ENCODE data around the gene DDX49.
A peak's percentile ranks its signal among the peaks of the same experiment; 100 is the strongest.

DDX49 gene, protein sequence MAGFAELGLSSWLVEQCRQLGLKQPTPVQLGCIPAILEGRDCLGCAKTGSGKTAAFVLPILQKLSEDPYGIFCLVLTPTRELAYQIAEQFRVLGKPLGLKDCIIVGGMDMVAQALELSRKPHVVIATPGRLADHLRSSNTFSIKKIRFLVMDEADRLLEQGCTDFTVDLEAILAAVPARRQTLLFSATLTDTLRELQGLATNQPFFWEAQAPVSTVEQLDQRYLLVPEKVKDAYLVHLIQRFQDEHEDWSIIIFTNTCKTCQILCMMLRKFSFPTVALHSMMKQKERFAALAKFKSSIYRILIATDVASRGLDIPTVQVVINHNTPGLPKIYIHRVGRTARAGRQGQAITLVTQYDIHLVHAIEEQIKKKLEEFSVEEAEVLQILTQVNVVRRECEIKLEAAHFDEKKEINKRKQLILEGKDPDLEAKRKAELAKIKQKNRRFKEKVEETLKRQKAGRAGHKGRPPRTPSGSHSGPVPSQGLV

DNA sequence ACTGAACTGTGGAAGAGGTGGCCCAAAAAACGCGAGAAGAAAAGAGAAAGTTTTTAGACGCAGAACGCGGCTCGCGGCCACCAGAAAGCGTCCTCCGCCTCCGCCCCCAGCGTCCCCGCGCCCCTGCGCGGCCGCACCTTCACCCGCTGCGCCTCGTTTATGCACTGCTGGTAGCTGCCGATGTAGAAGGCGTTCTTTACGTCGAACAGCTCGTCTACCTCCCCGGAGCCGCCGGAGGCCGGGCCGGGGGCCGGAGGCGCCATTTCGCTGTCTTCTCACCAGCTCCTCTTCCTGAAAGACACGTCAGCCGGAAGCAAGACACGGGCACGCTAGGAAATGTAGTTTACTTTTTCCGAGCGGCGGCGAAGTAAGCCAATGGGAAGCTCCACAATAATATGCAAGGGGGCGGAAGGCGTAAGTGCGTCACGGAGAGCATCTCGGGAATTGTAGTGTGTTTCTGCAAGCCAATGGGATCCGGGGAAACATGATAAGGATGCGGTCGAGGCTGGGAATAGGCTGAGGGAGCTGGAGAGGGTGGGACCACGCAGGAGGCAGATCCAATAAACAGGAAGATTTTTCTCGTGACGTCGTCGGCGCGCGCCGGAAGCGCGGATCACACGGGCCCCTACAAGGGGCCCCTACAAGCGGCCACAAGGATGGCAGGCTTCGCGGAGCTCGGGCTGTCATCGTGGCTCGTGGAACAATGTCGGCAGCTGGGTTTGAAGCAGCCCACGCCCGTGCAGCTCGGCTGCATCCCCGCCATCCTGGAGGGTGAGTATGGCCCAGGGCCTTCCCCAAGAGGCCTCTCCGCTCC is at the start of gene DDX49, which contains the start of gene COPE:
DDX49 (plus strand) TSS at position 630 of the 814 bp plus-strand sequence; CDS start at position 657, 27 bp downstream.
COPE (minus strand) TSS at position 302 of the 814 bp plus-strand sequence; CDS start at position 263, 39 bp downstream.
- peak within 1 kb of the TSS; percentile 95 for H3K4me3 ChIP-seq (ENCODE audit: low read depth, low read length)
- TF ChIP-seq, protein P1, sequence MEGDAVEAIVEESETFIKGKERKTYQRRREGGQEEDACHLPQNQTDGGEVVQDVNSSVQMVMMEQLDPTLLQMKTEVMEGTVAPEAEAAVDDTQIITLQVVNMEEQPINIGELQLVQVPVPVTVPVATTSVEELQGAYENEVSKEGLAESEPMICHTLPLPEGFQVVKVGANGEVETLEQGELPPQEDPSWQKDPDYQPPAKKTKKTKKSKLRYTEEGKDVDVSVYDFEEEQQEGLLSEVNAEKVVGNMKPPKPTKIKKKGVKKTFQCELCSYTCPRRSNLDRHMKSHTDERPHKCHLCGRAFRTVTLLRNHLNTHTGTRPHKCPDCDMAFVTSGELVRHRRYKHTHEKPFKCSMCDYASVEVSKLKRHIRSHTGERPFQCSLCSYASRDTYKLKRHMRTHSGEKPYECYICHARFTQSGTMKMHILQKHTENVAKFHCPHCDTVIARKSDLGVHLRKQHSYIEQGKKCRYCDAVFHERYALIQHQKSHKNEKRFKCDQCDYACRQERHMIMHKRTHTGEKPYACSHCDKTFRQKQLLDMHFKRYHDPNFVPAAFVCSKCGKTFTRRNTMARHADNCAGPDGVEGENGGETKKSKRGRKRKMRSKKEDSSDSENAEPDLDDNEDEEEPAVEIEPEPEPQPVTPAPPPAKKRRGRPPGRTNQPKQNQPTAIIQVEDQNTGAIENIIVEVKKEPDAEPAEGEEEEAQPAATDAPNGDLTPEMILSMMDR (IDR thresholded peaks at IDR 0.05; ENCODE audit: insufficient read depth, low read depth, low read length, missing control alignments) = no peak
- DNase-seq (ENCODE audit: low read depth) = peak; percentile 100

DNA sequence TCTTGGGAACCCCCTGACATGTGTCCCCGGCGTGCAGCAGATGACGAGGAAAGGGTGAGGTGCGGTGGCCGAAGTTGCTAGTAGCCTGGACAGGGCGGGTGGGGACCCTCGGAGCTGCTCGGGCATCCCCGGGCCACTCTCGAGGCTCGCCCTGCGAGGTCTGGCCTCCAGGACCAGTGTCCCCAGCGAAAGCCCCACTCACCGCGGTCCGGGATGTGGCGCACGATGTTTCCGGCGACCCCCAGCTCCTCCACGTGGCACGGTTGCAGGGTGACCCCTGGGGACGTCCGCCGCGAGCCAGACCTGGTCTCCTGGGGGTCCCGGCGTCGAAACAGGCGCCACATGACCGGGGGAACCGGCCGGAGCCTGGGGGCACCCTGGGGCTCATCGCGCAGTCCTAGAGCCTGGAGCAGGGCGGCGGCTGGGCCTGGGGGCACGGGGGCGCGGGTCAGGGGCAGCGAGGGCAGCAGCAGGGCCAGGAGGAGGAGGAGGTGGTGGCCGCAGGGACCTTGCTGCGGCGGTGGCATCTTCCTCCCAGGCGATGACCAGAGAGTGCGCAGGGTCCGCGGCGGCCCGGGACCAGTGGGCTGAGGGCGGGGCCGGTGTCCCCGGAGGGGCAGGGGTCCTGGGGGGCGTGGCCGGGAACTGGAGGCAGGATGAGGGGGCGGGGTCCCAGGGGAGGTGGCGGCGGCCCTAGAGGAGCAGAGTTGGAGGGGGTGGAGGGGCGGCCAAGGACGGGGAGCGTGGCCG is 49.6 kb upstream of the DDX49 start:
- TF ChIP-seq, protein P1 (IDR thresholded peaks at IDR 0.05; ENCODE audit: insufficient read depth, low read depth, low read length, missing control alignments) = no peak
- DNase-seq (ENCODE audit: low read depth) = no peak
- no peak overlapping the region for H3K4me3 ChIP-seq (ENCODE audit: low read depth, low read length)

DNA sequence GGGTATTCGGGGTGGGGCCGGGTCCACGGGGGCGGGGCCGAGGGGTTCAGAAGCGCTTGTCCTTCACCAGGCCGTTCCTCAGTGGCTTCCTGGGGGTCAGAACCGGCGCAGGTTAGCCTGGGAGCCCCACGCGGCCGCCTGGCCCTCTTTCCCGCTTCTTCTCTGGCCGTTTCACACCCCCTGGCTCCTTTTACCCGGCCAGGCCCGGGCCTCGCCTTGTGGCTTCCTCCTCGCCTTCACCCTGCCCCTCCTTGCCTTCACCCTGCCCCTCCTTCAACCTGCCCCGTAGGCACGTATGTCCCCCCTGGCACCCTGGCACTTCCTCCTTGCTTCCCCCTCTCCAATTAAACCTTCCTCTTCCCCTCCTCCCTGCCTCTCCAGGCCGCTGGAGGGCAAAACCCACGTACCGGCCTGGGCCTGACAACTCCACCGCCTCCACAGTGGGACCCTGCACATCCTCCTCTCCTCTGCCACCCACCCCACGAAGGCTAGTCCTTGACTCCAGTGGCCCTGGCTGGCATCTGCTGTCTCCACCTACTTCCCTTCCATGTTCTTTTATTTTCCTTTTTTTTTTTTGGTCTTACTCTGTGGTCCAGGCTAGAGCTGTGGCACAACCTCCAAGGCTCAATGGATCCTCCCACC is 48.9 kb upstream of the DDX49 start:
- TF ChIP-seq, protein P1 (IDR thresholded peaks at IDR 0.05; ENCODE audit: insufficient read depth, low read depth, low read length, missing control alignments) = no peak
- DNase-seq (ENCODE audit: low read depth) = no peak
- H3K4me3 ChIP-seq (ENCODE audit: low read depth, low read length) = no peak overlapping the region

DNA sequence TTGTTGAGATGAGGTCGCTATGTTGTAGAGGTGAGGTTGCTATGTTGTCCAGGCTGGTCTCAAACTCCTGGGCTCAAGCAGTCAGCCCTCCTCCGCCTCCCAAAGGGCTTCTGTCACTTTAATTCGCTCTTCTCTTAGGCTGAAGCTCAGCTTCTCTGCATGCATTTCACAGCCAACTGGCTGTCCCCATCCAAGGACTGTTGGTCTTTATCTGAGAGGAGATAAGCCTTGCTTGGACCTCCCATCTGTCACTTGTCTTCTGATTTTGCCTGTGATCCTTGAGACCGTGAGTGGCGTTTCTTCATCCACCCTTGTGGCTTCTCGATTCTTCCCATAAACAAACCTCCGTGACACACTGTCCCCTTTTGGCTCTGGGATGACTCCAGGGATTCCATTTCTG is 48.0 kb upstream of the DDX49 start:
- no peak for DNase-seq (ENCODE audit: low read depth)
- TF ChIP-seq, protein P1 (IDR thresholded peaks at IDR 0.05; ENCODE audit: insufficient read depth, low read depth, low read length, missing control alignments) = no peak

DNA sequence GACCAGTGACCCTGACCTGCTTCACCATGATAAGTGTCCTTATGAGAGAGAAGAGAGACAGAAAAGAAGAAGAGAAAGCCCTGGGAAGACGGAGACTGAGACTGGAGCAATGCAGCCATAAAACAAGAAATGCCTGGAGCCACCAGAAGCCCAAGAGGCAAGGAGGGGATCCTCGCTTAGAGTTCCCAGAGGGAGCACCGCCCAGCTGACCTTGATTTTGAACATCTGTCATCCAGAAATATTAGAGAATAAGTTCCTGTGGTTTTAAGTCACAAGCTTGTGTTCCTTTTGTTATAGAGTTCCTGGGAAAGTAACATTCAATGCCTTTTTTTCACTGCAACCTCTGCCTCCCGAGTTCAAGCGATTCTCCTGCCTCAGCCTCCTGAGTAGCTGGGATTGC is 43.8 kb upstream of the DDX49 start:
- no peak overlapping the region for H3K4me3 ChIP-seq (ENCODE audit: low read depth, low read length)
- no peak for DNase-seq (ENCODE audit: low read depth)
- TF ChIP-seq, protein P1 (IDR thresholded peaks at IDR 0.05; ENCODE audit: insufficient read depth, low read depth, low read length, missing control alignments) = no peak

More for the DNA sequence above, 48.0 kb upstream of the DDX49 start:
- H3K4me3 ChIP-seq (ENCODE audit: low read depth, low read length) = no peak overlapping the region

DNA sequence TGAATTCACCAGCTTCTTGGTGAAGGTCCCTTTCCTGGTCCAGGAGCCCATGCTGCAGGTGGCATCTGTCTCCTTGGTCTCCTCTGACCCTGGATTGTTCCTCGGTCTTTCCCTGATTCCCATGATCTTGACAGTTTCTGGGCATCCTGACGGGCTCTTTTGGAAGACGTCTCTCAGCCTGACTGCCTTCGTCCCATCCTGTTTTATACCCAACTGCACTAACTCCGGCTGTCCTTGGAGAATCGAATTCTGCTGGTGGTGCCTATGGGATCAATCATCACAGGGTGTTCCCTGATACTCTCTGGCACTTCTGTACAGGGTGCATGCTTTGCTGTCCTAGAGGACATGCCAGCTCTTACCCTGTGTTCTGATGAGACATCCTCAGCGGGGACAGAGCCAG is 42.6 kb upstream of the DDX49 start:
- no peak for DNase-seq (ENCODE audit: low read depth)
- H3K4me3 ChIP-seq (ENCODE audit: low read depth, low read length) = no peak overlapping the region
- TF ChIP-seq, protein P1 (IDR thresholded peaks at IDR 0.05; ENCODE audit: insufficient read depth, low read depth, low read length, missing control alignments) = no peak
